ENCODE measurements around the gene MIR17HG. TPM values are rescaled to one million over a fixed set of nuclear protein-coding genes. Genes with fewer than 3 reads are reported as not detected.

Gene MIR17HG
- total RNA-seq, 2 experiments from 2014 or later = 19.5 to 22.0 TPM

DNA sequence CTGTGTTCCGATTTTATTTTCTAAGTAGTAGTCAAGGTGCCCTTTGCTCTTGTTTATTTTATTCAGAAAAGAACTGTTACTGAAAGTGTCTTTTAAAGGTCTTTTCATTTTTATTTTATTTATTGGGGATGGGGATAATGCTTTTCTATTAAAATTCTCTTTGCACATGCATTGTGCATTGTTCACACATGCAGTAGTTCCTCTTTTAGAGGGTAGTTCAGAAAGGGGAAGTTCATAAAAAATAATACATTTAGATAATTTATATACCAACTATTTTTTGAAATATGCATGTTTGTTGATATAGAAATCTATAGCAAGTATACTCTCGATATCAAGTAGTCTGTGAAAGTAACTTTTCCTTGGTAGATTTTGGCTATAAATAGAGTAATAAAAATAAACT lies 54.4 kb downstream of the MIR17HG start:
- H3K4me1 Mint-ChIP-seq (ENCODE audit: low read depth) = peaks cover 9% of the 10 kb centered on the region
- ChIA-PET CTCF (no interaction called here), POLR2A (no interaction called here)
- intact Hi-C loops (cut with micrococcal nuclease) = no loop called here
- peaks cover 27% of the 10 kb centered on the region for H3K27me3 Mint-ChIP-seq
- no peak for DNase-seq
- H3K9me3 Mint-ChIP-seq = no peaks in the 10 kb centered on the region
- H3K27ac Mint-ChIP-seq = no peak overlapping the region
- H3K36me3 Mint-ChIP-seq = no peaks in the 10 kb centered on the region
- H3K4me3 Mint-ChIP-seq = no peak overlapping the region

Other genes starting within 250 kb of the MIR17HG start
- gene GPC5, start 50.9 kb downstream of the MIR17HG start, total RNA-seq = under 1 TPM; 0.17 to 0.29 TPM

All from activated CD4-positive, alpha-beta memory T cell treated with anti-CD3 and anti-CD28 coated beads for 36 hours (primary cell).